Raji (cell line): Measurements from ENCODE around the gene TWF1.

ENCODE experiments used
- POLR2A ChIP-seq: IDR thresholded peaks from 2 replicates; pipeline ENCODE4 v1.6.1; 2011; ENCODE audit warnings: low read depth, low read length, control low read depth; ENCODE audit not compliant: insufficient read depth

TWF1 gene

GRCh38 chr12:43815416-43815815, 9.3 kb upstream of the TWF1 start:
- no peak for TF ChIP-seq POLR2A

DNA sequence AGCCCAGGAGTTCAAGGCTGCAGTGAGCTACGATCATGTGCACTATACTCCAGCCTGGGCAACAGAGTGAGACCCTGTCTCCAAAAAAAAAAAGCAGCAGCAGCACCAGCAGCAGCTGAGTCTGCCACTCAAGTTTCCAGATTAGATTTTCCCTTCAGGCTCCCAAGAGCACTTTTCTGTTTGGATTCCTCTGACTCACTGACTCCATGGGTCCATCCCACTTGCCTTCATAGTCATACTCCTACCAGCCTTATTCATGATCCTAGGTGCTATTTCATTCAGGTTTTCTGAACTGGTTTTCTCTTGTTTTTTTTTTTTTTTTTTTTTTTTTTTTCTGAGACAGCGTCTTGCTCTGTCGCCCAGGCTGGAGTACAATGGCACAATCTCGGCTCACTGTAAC, 6.8 kb upstream of the TWF1 start:
- no peak for TF ChIP-seq POLR2A

DNA sequence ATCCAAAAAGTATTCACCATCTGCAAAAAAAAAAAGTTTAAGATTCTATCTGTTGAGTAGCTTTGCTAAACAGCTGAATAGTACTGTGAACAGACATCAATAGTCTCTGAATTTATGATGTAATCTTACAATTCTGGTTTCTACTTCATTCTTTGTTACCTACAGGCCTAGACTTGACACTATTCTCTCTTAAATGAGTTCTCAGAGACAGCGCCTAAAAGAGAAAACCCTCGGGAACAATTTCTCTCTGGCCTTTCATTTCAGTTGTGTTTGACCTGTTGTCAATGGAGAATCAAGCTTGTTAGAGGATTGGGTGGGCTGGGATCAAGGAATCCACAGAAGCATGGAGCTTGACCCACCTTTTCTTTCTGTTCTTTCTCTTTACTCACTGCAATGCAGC, 5.9 kb upstream of the TWF1 start:
- TF ChIP-seq POLR2A = no peak

GRCh38 chr12:43807386-43807785, 1.3 kb upstream of the TWF1 start:
- TF ChIP-seq POLR2A = no peak

DNA sequence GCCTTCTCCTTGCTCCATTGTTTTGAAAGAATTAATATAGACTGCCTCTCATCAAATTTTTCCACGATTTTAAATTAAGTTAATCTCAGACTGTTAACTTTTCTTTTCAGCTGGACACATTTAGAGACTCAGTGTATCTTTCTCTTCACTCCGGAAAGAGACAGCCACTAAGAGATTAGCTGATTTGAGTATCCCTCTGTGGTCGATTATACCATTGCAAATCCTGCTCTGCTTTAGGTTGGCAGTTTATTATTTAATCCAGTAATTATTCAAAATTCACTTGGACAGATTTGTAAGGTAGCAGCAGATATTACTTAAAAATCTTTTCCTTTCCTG, 588 bp upstream of the TWF1 start:
- TF ChIP-seq POLR2A = no peak

- no peak for TF ChIP-seq POLR2A
These were observed 813 bp downstream of the TWF1 start for GRCh38 chr12:43805149-43805859.

DNA sequence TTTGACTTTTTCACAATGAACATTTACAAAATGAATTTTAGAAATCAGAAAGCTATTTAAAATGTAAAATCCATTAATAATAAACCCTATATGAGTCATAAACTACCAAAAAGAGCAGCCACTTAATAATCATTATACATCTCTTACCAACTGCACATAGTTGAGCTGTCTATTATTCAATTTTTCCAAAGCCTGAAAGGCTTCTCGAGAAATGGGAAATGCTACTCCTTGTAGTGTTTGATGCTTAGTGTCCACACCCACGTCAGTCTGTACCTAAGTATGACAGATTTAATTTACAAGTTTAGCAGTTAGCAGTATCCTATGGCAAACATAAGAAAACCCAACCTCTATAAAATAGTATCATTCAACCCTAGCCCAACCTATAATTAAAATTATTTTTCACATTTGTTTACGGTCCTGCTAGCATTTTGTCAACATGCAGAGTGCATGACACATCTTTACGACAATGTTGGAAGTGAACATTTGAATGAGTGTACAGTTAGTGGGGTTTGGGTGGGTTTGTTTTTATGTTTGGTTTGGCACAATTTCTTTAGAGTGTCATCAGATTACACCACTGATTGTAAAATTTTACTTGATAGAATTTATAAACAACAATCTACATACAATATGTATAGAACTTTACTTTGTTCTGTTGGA, 8.4 kb downstream of the TWF1 start:
- no peak for TF ChIP-seq POLR2A

GRCh38 chr12:43795716-43796280, 10.3 kb downstream of the TWF1 start:
- TF ChIP-seq POLR2A = no peak

DNA sequence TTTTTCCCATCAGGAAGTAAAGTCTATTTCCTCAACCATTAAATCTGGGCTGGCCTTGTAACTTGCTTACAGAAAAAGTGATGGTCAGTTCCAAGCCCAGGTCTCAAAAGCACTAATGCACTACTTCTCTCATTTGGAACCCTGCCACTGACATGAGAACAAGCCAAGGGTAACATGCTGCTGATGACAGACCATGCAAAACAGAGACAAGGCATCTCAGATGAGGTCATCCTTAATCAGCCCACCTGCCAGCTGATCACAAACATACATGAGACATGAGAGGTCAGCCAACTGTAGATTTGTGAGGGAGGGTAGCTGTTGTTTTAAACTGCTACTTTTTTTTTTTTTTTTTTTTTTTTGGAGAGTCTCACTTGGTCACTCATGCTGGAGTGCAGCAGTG, 16.2 kb downstream of the TWF1 start:
- TF ChIP-seq POLR2A = no peak

DNA sequence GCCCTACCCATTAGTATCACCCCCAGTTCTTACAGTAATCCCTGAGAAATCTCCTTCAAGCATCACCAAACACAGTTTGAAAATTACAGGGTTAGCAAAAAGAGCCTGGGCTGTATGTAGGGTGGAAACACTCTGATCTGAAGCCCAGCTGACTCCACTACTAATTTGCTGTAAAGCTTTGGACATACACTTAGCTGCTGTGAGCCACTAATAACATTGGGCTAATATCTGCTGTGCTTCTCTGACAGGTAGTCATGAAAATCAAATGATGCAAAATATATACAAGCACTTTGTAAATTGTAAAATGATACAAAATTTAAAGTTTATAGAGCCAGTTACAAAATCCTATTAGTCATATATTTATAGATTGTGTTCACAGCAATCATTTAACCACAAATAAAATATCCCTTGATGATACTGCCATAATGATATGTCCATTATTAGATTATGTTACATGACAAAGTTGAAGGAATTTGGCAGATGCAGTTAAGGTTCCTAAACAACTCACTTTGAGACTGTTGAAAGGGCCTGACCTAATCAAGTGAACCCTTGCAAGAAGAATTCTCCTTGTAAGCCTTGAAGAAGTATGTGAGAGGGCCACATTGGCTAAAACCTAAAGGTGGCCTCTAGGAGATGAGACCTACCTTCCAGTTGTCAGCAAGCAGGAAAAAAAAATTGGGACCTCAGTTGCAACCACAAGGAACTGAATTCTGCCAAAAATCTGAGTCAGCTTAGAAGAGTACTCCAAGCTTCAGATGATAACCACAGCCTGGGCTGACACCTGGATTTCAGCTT, 19.0 kb downstream of the TWF1 start:
- TF ChIP-seq POLR2A = no peak

- no peak for TF ChIP-seq POLR2A
These were observed 29.6 kb downstream of the TWF1 start for GRCh38 chr12:43776498-43776897.

- no peak for TF ChIP-seq POLR2A
These were observed 39.8 kb downstream of the TWF1 start for GRCh38 chr12:43766291-43766690.

DNA sequence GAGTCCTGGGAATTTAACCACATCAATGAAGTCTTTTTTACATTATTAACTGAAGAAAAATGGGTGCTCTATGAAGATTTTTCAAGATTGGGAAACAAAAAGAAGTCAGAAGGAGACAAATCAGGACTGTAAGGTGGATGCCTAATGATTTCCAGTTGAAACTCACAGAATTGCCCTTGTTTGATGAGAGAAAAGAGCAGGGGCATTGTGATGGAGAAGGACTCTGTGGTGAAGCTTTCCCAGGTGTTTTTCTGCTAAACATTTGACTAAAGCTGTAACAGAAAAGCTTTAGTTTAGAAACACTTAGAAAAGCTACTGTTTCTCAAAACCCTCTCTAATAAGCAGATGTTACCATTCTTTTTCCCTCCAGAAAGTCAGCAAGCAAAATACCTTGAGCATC, 41.6 kb downstream of the TWF1 start:
- TF ChIP-seq POLR2A = no peak

DNA sequence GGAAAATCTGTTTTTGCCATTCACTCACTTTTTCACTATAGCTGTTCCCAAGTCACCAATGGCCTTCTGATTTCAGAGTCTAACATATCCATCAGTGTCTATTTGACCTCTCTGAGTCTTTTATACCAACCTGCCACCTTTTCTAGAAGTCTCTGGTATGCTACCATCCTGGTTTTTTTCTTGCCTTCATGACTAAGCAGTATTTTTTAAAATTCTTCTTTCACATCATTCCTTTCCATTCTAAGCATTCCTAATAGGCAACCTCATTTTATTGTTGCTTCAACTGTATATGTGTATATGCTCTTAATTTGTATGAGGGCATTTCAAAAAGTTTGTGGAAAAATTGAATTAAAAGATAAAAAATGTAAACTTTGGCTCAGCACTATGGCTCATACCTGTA, 42.3 kb downstream of the TWF1 start:
- TF ChIP-seq POLR2A = no peak

DNA sequence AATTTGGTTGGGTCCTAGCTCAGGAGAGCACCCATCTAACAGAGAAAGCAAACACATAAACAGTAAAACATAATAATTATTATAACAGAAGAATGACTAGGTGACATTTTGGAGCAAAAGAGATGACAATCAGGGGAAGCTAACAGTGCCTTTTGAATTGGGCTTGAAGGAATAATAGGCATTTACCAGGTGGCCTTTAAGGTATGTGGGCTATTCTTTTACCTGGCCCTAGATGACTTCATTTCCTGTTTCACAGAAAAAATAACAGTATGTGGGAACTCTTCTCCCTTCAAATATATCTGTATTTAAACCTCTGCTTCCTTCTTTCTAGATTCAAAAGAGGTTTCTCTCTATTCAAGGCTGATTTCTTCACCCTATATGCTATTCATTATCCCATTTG, 43.5 kb downstream of the TWF1 start:
- no peak for TF ChIP-seq POLR2A

- TF ChIP-seq POLR2A = no peak
These were observed 44.6 kb downstream of the TWF1 start for GRCh38 chr12:43761500-43761899.
